Kidney epithelial cell (primary cell): Measurements from ENCODE around the gene SLC6A3. TPM values are rescaled to one million over a fixed set of nuclear protein-coding genes. Genes with fewer than 3 reads are reported as not detected.

Source experiments
- DNase-seq: peaks from one replicate; pipeline ENCODE4 v3.0.0-alpha.2; 2010; ENCODE audit warnings: low read depth
- H3K27me3 ChIP-seq: 2 replicates; pipeline ENCODE4 v1.6.0; 2011; ENCODE audit warnings: low read length; ENCODE audit not compliant: control insufficient read depth, insufficient read depth
- H3K36me3 ChIP-seq: 2 replicates; pipeline ENCODE4 v1.5.1; 2011; ENCODE audit warnings: low read length; ENCODE audit not compliant: control insufficient read depth, insufficient read depth
- H3K4me3 ChIP-seq: 2 replicates; pipeline ENCODE4 v1.5.1; 2011; ENCODE audit warnings: low read depth, mild to moderate bottlenecking, control low read depth, low read length
- CTCF ChIP-seq: IDR thresholded peaks from 2 replicates; pipeline ENCODE4 v1.5.1; 2011; ENCODE audit warnings: mild to moderate bottlenecking, moderate library complexity, low read length, control low read depth, inconsistent platforms; ENCODE audit not compliant: insufficient read depth, poor library complexity, severe bottlenecking
- total RNA-seq: library from RNA; depleted of rRNA; stranded (reverse); fragments of >200 nt; gene quantifications from 2 replicates; pipeline ENCODE4 v1.2.3, GENCODE V29; 2015

The SLC6A3 gene
- total RNA-seq, 1 donor from 2014 or later: not detected

- no peak for DNase-seq
- no peak for TF ChIP-seq CTCF
- Histone ChIP-seq H3K27me3 (peaks cover under 1% of the 10 kb centered on the region), H3K4me3 (no peak overlapping the region), H3K36me3 (no peaks in the 10 kb centered on the region)
Measured at GRCh38 chr5:1453613-1454012, 8.4 kb upstream of the SLC6A3 start.

GRCh38 chr5:1449081-1449630 lies 3.9 kb upstream of the SLC6A3 start:
- H3K27me3 ChIP-seq: peaks cover 41% of the 10 kb centered on the region

GRCh38 chr5:1448511-1449011 lies 3.3 kb upstream of the SLC6A3 start:
- no peak for DNase-seq
- no peak for TF ChIP-seq CTCF
- peaks cover 47% of the 10 kb centered on the region for H3K27me3 ChIP-seq
- no peaks in the 10 kb centered on the region for H3K36me3 ChIP-seq
- H3K4me3 ChIP-seq: no peak overlapping the region

More at GRCh38 chr5:1449081-1449630, 3.9 kb upstream of the SLC6A3 start:
- no peak for TF ChIP-seq CTCF
- H3K4me3 ChIP-seq: no peak overlapping the region
- no peak for DNase-seq
- no peaks in the 10 kb centered on the region for H3K36me3 ChIP-seq

- no peak for DNase-seq
- no peak for TF ChIP-seq CTCF
- no peaks in the 10 kb centered on the region for H3K36me3 ChIP-seq
- H3K27me3 ChIP-seq: peaks cover 55% of the 10 kb centered on the region
- no peak overlapping the region for H3K4me3 ChIP-seq
Measured at GRCh38 chr5:1447671-1448361, 2.6 kb upstream of the SLC6A3 start.

GRCh38 chr5:1446602-1447343 lies 1.5 kb upstream of the SLC6A3 start:
- TF ChIP-seq CTCF: no peak
- no peak overlapping the region for H3K4me3 ChIP-seq
- peaks cover 58% of the 10 kb centered on the region for H3K27me3 ChIP-seq
- no peak for DNase-seq
- H3K36me3 ChIP-seq: no peaks in the 10 kb centered on the region
